Measurements from ENCODE around the gene MAP3K15. TPM values are rescaled to one million over a fixed set of nuclear protein-coding genes. Genes with fewer than 3 reads are reported as not detected.

Gene MAP3K15
- total and polyA plus RNA-seq, 10 of the 15 experiments (the other 5 are each of a cell fraction or from before 2014, with no cell fraction given): 0.03 to 0.16 TPM; not detected in 8

- TF ChIP-seq IKZF2 (IDR thresholded peaks at IDR 0.05) (peak; percentile 56 to 69; a peak in 3 of 4 replicates), YY1 (IDR thresholded peaks at IDR 0.05; ENCODE audit: low read depth, low read length) (no peak), NFIC (IDR thresholded peaks at IDR 0.05; ENCODE audit: low read depth, low read length) (peak; percentile 73), JUNB (IDR thresholded peaks at IDR 0.05) (peak; percentile 63), MTA2 (IDR thresholded peaks at IDR 0.05; ENCODE audit: low read depth) (0 out of 2 replicates have a peak, but pooled peaks have one; percentile 33), RUNX3 (IDR thresholded peaks at IDR 0.05; ENCODE audit: low read length) (peak; percentile 76), ZBTB11 (CRISPR knock-in tag; IDR thresholded peaks at IDR 0.05) (no peak), BCL3 (IDR thresholded peaks at IDR 0.05; ENCODE audit: borderline replicate concordance, insufficient read depth, low read depth, low read length, poor library complexity, severe bottlenecking) (peak; percentile 19), IKZF1 (conservative IDR thresholded peaks at IDR 0.05) (peak; percentile 65), KDM1A (IDR thresholded peaks at IDR 0.05; ENCODE audit: borderline replicate concordance) (no peak), FOS (IDR thresholded peaks at IDR 0.05; ENCODE audit: borderline replicate concordance, extremely low read depth, insufficient read length) (no peak)
These were observed 39.5 kb upstream of the MAP3K15 start (continued) for GRCh38 chrX:19554786-19555185.
